Measurements from ENCODE around the gene BDH1.

The BDH1 gene

DNA sequence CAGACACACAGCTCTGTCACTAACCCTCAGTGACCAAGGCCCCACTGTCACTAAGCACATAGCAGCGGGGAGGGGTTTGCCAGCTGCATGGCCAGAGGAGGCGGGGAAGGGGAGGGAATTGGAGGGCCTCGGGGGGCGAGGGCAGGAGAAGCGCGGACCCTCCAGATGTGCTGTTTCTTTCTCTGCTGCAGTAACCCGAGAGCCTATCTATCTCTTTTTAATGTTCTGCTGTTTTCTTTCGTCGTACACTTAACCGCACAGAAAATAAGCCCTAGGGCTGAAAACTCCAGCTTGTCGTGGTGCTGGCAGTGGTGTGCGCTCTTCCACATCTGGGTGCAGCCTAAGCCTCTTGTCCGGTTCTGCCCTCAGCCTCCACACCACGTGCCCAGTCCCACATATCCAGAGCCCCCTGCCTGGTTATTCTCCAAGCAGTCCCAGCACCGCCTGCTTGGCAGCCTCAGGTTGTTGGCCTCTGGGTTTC is 51.1 kb downstream of the BDH1 start:
- DNase-seq: no peak

DNA sequence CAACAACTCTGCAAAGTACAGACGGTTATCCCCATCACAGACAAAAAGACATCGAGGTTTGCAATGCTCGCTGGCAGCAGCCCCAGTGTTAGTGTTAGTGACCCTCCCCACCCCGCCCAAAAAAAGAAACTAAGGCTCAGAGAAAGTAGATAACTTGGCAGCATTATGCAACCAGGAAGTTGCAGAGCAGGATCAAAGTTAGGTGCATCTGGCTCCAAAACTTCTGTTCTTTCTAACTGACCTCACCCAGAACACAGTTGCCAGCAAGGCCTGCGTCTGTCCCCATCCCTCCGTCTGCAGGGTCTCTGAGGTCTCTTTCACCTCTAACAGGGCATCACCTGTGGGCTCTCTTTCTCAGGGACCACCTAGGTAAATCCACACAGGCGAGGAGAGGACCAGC is 51.5 kb downstream of the BDH1 start:
- no peak for DNase-seq

DNA sequence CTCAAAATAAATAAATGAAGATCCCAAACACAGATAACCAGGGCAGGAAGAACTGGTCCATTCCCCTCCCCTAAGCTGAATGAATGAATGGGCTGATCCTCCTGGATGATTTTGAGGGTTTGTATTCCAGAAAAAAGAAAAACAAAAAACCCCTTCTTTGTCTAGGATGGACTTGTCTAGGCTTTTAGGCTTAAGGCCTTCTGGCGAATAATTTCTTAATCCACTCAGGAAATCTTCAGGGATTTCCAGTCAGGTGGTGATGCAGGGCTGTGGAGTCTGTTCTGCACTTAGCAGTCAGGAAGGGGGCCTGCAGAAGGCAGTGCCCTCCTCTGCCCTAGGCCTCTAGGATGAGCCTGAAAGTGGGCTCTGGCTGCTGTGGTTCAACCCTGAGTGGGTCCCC is 52.1 kb downstream of the BDH1 start:
- no peak for DNase-seq

GRCh38 chr3:197501879-197502620 is 53.7 kb downstream of the BDH1 start:
- peak; percentile 32 for DNase-seq

- no peak for DNase-seq
Observed at GRCh38 chr3:197501496-197501878, 54.3 kb downstream of the BDH1 start.

DNA sequence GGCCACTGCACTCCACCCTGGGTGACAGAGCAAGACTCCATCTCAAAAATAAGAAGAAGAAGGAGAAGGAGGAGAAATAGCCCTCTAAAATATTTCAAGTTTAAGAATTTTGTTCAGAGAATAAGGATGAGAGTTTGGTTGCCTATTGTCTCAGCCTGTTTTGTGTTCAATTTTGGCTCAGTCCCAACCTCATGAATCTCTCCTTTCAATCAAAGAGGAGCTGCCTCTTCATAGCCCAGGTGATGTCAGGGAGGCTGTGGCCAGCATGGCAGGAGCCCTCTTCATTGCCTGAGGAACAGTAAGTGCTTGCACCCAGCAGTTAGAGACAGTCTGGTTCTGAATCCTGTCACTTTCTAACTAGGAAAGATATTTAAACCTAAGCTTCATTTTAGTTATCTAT is 55.0 kb downstream of the BDH1 start:
- DNase-seq: no peak

DNA sequence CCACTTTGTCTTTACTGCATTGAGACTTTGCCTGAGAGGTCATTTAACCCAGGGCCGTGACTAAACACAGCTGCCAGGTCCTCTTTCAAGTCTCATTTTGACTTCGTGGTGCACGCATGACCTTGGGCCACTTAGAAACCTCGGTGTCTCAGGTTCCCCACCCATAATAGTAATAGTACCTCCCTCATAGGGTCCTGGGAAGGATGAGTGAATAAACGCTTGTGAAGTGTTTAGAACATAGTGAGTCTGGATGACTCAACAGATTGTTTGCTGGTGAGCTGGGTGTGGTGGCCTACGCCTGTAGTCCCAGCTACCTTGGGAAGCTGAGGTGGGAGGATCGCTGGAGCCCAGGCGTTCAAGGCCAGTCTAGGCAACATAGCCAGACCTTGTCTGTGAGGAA is 56.3 kb downstream of the BDH1 start:
- DNase-seq: no peak

DNA sequence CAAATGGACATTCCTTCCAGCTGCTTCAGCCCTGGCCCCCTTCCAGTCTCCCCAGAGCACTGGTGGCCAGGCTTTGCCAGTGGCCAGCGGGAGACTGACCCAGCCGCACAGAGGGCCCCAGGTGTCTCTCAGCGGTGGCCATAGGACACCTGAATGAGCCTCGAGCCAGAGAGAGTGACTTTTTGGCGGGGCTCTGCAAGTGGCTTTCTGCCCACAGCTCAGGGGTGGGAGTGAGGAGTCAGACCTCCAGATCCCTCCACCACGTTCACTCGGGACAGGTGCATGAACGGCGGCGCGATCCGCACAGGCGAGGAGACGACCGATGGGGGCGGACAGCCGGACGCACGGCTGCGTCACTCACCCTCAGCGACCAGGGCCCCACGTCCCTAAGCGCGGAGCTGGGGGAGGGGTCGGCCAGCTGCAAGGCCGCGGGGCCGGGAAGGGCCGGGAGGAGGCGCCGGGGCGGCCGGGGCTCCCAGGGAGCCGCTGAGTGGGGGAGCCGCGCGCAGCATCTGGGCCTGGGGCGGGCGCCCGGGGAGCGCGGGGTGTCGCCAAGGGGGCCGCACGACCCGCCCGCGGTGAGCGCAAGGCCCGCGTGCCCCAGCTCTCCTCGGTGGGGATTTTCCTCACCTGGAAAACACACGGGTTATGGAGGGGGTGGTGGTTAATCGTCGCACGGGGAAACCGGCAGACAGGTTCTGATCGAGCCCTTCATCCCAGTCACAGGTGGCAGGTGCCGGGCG is 57.1 kb downstream of the BDH1 start:
- DNase-seq: no peak

- DNase-seq: no peak
Observed at GRCh38 chr3:197496746-197497125, 59.0 kb downstream of the BDH1 start.

DNA sequence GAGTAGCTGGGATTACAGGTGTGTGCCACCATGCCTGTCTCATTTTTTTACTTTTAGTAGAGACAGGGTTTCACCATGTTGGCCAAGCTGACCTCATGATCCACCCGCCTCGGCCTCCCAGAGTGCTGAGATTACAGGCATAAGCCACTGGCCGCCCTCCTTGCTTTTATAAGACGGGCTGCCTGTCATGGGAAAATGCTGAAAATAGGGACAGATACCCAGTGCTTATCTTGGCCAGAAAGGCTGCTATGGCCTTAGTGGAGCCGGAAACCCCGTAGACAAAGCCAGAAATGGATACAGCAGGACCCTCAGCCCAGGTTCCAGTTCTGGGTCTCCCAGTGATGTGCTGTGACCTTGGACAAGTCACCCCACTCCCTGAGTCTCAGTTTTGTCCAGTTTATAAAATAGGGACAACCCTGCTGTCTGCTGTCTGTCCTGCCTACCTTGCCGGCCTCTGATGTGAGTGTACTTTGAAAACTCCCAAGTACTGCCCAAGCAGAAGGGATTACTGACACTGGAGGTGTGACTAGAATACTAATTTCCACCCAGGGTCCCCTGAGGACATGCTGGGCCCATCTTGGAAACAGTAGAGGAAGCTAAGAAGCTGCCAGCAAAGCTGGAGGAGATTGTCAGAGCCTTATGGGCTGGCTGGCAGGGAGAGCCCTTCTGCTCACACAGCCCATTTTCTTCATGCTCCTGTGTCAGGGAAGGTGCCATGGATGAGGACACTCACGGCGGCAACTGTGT is 59.6 kb downstream of the BDH1 start:
- DNase-seq: no peak

DNA sequence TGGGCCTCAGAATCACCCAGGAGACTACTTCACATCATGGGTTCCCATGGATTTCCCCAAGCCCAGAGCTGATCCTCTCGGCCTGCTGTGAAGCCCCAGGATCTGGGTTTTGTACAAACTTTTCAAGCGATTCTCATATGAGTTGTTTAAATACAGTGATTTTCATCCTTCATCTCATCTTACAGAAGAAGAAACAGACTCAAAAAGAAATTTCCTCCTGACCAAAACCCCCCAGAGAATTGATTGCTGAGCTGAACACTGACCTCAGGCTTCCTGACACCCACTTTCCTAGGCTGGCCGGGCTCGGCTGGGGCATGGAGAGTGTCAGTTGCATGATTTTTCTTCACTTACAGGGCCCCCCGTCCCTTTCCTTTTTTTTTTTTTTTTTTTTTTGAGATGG is 60.3 kb downstream of the BDH1 start:
- DNase-seq: no peak

GRCh38 chr3:197495059-197495455 is 60.7 kb downstream of the BDH1 start:
- DNase-seq: no peak

GRCh38 chr3:197494366-197495058 is 61.3 kb downstream of the BDH1 start:
- no peak for DNase-seq

DNA sequence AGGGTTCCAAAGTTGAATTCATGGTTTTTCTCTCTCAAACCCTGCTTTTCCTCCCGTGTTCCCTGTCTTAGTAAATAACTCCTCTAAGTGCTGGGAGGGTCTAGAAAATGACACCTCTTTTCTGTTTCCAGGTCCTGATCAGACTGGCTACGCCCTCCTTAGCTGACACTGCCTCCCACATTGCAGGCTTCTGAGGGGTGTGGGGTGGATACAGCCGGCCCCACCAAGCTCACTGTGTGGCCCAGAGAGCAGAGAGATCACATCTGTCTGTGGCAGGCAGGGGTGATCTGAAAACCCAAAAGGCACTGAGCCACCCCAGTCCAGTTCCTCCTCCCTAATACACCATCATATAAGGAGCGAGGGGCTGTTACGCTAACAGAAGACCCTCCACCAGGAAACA is 62.7 kb downstream of the BDH1 start:
- DNase-seq: no peak

GRCh38 chr3:197491923-197492664 is 63.7 kb downstream of the BDH1 start:
- DNase-seq: no peak

- DNase-seq: no peak
Observed at GRCh38 chr3:197491478-197491877, 64.3 kb downstream of the BDH1 start.

- no peak for DNase-seq
Observed at GRCh38 chr3:197490098-197491058, 65.4 kb downstream of the BDH1 start.

DNA sequence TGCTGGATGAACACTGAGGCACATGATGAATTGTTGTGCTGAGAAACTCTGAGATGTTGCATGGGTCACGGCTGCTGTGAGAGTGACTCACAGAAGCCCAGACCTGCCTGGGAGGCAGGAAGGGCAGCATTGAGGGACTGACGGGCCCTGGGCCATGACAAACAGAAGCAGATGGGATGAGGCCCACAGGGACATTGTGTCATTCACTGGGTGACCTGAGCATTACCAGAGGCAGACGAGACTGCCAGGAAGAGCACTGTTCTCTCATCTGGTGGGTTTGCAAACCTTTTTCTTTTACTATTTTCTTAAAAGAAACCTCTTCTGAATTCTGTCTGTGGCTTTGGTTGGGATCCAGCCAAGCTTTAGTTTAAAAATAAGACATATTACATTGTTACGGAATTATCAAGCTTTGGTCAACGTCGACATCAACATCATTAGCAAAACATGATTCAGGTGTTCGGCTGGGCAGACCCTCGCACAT is 67.8 kb downstream of the BDH1 start:
- DNase-seq: no peak

DNA sequence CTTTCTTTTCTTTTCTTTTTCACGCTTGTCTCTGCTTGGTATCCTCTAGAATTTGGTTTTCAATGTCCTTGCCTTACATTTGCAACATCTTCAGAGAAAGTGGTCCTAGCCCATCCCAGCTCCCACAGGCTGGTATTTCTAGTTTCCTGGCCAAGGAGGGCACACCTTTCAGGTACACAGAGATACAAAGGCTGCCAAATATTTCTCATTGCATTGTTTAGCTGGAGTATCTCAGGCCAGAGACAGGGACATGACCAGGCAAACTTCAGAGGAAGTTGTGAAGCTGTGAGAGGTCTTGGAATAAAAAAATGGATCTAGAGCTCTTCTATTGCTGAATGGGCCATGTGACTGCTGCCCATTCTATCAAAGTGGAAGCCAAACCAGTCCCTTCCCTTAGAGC is 68.9 kb downstream of the BDH1 start:
- no peak for DNase-seq

DNA sequence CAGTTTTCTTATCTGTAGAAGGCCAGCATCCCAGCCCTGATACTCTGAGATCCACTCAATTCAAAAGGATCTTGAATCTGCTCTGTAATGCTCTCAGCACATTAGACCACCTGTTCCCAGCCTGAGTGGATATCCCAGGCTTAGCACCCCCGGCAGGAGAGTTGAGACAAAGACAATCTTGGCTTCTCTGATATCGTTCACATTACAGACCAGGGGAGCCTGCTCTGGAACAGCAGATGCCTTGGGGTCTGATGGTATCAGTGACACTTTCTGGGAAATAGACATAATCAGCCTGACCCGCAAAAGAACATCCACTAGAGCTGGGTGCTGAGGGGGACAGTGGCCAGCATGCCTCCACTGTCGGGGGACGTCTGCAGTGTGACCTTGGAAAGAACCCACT is 70.6 kb downstream of the BDH1 start:
- DNase-seq: no peak
